Central memory CD4-positive, alpha-beta T cell (primary cell): Measurements from ENCODE around the gene SHANK3.

Experiments
- DNase-seq: peaks from one replicate; pipeline ENCODE4 v3.0.0; 2022

The SHANK3 gene

DNA sequence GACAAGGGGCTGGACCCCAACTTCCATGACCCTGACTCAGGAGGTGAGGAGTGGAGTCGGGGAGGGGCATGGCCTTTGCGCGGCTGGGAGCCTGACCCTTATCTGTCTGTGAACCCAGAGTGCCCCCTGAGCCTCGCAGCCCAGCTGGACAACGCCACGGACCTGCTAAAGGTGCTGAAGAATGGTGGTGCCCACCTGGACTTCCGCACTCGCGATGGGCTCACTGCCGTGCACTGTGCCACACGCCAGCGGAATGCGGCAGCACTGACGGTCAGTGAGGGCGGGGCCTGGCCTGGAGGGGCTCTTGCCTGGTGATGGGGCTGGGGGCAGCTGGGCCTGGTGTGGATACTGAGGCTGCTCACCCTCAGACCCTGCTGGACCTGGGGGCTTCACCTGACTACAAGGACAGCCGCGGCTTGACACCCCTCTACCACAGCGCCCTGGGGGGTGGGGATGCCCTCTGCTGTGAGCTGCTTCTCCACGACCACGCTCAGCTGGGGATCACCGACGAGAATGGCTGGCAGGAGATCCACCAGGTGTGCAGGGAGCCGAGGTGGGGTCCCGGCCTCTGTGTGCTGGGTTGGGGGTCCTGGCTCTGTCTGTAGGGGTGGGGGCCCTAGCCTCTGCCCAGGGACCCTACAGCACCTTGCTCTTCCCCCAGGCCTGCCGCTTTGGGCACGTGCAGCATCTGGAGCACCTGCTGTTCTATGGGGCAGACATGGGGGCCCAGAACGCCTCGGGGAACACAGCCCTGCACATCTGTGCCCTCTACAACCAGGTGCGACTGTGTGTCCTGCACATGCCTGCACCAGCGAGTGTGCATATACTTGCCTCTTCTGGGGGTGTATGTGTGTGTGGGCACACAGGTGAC is 6.3 kb downstream of the SHANK3 start:
- no peak for DNase-seq

- DNase-seq: no peak
Observed at GRCh38 chr22:50683086-50683993, 10.7 kb downstream of the SHANK3 start.

DNA sequence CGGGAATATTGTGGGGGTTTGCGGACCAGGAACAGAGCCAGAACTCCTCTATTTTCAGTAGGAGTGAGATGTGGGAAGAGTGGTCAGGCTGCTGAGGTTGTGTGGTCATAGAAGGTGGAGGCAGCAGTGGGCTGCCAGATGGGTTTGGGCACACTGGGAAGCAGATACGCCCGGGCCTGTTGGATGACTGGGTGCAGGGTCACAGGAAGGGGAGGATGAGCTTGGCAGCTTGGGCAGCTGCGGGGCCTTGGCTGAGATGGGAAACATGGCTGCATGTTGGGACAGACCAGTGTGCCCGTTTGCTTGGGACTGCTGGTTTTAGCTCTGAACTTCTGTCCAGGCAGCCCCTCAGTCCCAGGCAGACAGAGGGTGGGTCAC is 11.4 kb downstream of the SHANK3 start:
- DNase-seq: no peak

DNA sequence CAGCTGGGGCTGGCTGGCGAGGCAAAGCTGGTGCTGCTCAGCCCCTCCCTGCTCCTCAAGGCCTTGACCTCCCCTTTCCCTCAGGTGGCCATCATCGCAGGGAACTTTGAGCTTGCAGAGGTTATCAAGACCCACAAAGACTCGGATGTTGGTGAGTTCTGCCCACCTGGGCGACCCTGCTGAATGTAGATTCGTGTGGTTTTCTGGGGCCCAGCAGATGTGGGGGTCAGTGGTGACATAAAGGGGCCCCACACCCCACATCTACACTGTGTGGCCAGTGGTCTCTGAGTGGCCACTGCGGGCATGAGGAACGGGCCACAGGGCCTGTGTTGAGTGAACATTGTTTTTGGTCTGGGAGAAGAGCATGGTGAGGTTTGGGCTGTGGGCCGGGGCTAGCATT is 11.9 kb downstream of the SHANK3 start:
- DNase-seq: no peak

- DNase-seq: no peak
Observed at GRCh38 chr22:50684986-50685385, 12.4 kb downstream of the SHANK3 start.

- DNase-seq: no peak
Observed at GRCh38 chr22:50686794-50687193, 14.2 kb downstream of the SHANK3 start.

DNA sequence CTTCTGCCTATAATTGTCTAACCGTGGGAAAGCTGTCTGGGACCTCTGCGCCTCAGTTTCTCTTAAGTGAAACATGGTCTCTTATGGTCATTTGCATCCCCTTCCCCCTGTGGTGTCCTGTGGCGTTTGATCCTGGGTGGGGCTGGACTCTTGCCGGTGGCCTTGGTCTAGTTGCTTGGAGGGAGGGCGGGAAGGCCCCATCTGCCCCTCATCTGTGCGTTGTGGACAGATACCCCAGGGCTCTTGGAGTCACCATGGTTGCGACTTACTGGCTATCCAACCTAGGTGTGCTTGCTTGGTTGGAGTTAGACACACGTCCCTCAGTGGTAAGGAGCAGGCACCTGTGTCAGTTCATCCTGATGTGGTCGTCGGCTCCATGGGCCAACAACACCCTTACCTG is 15.2 kb downstream of the SHANK3 start:
- DNase-seq: no peak

GRCh38 chr22:50688448-50688847 is 15.8 kb downstream of the SHANK3 start:
- no peak for DNase-seq

GRCh38 chr22:50691521-50691920 is 18.9 kb downstream of the SHANK3 start:
- DNase-seq: peak; percentile 18

- no peak for DNase-seq
Observed at GRCh38 chr22:50693462-50693861, 20.8 kb downstream of the SHANK3 start.

DNA sequence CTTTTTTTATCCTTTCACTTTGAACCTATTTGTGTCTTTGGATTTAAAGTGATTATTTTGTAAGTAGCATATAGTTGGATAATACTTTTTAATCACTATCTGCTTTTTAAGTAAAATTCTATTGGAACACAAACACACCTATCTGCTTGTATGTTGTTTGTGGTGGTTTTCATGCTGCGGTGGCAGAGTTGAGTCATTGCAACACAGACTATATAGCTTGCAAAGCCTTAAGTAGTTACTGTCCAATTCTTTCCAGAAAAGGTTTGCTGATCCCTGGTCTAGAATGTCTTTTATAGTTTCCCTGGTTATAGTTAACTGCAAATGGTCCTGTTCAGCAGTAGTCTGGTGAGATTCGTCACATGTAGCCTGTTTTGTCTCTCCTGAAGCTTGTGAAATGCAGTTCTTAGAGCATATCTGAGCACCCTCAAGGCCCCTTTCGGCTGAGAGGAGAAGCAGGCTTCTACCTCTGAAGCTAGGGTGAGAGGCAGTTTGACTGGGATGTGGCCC is 21.5 kb downstream of the SHANK3 start:
- DNase-seq: no peak

GRCh38 chr22:50694766-50695420 is 22.3 kb downstream of the SHANK3 start:
- DNase-seq: no peak

- no peak for DNase-seq
Observed at GRCh38 chr22:50695421-50696250, 23.0 kb downstream of the SHANK3 start.

DNA sequence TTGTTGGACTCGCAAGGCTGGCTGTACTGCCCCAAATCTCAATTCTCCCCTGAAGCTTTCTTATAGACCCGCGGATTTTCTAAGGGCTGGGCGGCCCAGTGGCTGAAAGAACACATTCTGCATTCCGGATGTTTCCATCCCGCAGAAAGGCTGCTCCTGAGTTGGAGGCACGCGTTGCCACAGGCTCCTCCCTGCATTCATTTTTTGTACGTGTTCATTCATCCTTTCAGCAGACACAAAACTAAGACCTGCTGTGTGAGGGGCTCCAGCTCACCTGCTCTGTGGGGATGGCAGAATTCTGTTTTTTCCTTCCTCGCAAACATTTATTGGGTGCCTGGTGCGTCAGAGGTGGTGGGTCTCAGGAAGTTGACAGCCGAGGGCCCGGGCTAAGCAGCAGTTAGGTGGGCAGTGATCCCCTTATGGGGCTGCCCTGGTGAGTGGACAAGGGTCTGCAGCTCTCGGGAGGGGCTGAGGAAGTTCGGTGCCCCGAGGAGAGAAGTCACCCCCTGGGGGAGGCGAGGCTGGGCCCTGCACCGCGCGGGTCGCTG is 23.7 kb downstream of the SHANK3 start:
- DNase-seq: no peak

- DNase-seq: no peak
Observed at GRCh38 chr22:50696799-50697561, 24.4 kb downstream of the SHANK3 start.

- no peak for DNase-seq
Observed at GRCh38 chr22:50697667-50698506, 25.3 kb downstream of the SHANK3 start.

GRCh38 chr22:50698546-50698945 is 25.9 kb downstream of the SHANK3 start:
- DNase-seq: no peak

GRCh38 chr22:50699001-50699755 is 26.6 kb downstream of the SHANK3 start:
- DNase-seq: no peak

GRCh38 chr22:50699756-50700386 is 27.2 kb downstream of the SHANK3 start:
- DNase-seq: no peak
